ENCODE results near the gene PARD3B.

Gene PARD3B

DNA sequence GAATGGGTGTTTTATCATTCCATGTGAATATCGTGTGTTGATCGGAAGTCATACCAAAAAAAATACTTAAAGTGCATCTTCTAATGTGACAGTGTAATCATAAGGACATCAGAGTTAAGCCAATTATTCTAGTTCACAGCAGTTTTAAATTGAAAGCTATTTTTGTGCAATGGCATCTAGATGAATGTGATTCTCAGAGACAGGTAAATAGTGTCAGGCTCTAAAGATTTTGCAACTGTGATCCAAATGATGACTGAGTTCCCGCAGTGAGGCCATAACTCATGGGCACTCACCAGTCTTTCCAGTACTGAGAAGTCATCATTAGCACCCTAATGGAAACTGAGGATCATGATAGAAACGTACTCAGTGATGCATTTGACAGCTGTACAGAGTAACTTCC lies 542.6 kb downstream of the PARD3B start:
- TF ChIP-seq GATA2 (IDR thresholded peaks at IDR 0.05; ENCODE audit: low read depth, low read length) (no peak), GATA3 (IDR thresholded peaks at IDR 0.05; ENCODE audit: low read depth, low read length) (no peak)

DNA sequence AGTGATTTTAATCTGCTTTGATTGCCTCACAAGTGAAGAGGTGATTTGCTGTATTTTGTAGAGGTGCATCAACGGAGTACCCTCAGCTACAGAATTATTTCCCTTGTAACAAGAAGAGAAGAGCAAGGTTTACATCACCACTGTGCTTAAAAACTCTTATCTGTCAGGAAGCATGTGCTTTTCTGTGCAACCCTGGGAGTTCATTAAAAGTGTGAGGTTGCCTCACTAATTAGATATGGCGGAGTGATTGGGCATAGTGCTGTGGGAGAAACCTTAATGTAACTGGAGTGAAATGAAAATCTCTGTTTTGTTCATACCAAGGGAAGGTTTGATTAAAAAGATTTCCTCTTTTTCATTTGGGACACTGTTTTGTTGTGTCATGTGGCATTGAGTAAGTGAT lies 544.7 kb downstream of the PARD3B start:
- TF ChIP-seq GATA3 (IDR thresholded peaks at IDR 0.05; ENCODE audit: low read depth, low read length) (no peak), GATA2 (IDR thresholded peaks at IDR 0.05; ENCODE audit: low read depth, low read length) (no peak)

DNA sequence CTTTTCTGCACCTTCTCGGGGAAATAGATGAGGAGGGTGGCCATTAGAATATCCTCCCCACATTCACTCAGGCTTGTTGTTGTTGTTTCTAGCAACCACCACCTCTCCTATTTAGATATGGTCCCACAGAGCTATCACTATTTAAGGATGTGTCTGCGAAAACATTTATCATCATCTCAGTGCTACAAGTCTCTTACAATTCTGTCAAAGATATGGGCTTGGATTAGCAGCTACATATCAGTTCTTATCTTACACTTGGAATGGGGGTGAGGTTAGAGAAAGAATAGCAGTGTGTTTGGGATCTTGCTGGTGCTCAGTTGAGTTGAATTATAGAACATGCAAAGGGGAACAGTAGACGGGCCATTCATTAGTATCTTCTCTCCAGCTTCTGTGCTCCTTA lies 546.1 kb downstream of the PARD3B start:
- no peak for TF ChIP-seq GATA3 (IDR thresholded peaks at IDR 0.05; ENCODE audit: low read depth, low read length)
- TF ChIP-seq GATA2 (IDR thresholded peaks at IDR 0.05; ENCODE audit: low read depth, low read length): no peak

DNA sequence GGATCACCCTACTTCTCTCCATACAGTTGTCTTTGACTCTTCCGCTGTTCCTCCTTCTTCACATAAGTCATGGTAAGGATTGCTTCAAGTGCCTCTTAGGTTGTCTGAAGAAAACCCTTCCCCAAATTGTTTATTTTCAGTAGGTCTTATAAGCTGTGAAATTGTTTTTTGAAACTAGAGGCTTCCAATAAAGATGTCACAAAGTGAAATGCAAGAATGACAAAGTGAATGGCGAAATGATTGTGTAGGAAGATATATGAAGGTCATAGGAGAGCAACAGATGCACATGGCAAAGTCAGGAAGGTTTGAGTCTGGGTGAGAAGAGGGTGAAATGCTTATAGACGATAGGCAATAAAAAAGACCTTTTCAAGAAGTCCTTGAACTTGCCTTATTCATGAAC lies 548.8 kb downstream of the PARD3B start:
- TF ChIP-seq GATA2 (IDR thresholded peaks at IDR 0.05; ENCODE audit: low read depth, low read length) (no peak), GATA3 (IDR thresholded peaks at IDR 0.05; ENCODE audit: low read depth, low read length) (no peak)

- TF ChIP-seq GATA2 (IDR thresholded peaks at IDR 0.05; ENCODE audit: low read depth, low read length) (no peak), GATA3 (IDR thresholded peaks at IDR 0.05; ENCODE audit: low read depth, low read length) (no peak)
These were observed 558.4 kb downstream of the PARD3B start for GRCh38 chr2:205103699-205104098.

DNA sequence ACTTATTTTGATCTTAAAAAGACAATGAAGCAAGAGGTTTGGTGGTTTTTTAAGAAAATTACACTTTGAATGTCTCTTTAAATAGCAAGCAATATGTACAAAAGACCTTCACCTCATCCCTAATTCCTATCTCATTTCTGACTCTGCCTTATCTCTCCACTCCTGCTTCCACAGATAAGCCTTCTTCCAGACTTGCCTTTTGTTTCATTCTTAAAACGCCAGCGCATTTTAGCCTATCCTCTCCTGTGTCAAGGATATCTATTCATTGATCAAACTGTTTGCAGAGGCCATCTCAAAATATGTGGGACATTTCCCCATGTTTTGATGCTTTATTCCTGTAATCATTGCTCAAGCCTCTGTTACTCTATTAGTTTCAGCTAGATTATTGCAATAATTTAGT lies 562.5 kb downstream of the PARD3B start:
- TF ChIP-seq GATA2 (IDR thresholded peaks at IDR 0.05; ENCODE audit: low read depth, low read length) (no peak), GATA3 (IDR thresholded peaks at IDR 0.05; ENCODE audit: low read depth, low read length) (no peak)

DNA sequence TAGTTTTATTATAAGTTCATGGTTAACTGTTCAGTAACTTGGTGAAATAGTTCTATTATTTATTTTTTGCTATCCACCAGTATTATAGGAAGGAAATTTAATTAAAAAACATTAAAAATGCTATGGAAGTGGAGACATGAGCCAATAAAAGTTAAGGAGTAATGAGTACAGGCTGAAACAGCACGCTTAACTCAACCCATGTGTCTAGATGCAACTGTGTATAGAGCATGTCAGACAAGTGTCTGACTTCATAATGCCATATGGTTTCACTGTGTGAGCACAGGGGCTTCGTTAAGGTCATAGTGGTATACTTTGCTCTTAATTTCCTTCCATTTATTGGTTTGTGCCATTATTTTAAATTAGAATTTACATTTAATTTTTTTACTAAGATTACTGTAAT lies 570.2 kb downstream of the PARD3B start:
- TF ChIP-seq GATA3 (IDR thresholded peaks at IDR 0.05; ENCODE audit: low read depth, low read length): no peak

- no peak for TF ChIP-seq GATA2 (IDR thresholded peaks at IDR 0.05; ENCODE audit: low read depth, low read length)
- TF ChIP-seq GATA3 (IDR thresholded peaks at IDR 0.05; ENCODE audit: low read depth, low read length): no peak
These were observed 571.9 kb downstream of the PARD3B start for GRCh38 chr2:205117125-205117524.

DNA sequence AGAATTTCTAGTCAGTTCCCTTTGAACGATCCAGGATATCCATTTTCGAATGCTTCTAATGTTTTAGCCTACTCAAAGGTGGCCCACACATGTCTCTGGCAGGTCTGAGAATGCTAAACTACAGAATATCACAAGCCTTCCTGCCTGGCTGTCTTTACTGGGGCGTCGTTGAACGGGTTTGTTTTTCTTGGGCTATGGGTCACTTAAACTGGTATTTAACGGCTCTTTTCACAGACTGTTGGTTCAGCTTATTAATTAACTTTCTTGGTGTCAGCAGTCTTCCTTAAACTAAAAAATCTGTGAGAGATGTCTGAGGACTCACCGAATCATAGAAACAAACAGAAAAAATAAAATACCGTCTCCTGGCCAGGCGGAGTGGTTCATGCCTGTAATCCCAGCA lies 573.9 kb downstream of the PARD3B start:
- TF ChIP-seq GATA3 (IDR thresholded peaks at IDR 0.05; ENCODE audit: low read depth, low read length) (no peak), GATA2 (IDR thresholded peaks at IDR 0.05; ENCODE audit: low read depth, low read length) (no peak)

- TF ChIP-seq GATA3 (IDR thresholded peaks at IDR 0.05; ENCODE audit: low read depth, low read length): no peak
- TF ChIP-seq GATA2 (IDR thresholded peaks at IDR 0.05; ENCODE audit: low read depth, low read length): no peak
These were observed 583.5 kb downstream of the PARD3B start for GRCh38 chr2:205128726-205129125.

DNA sequence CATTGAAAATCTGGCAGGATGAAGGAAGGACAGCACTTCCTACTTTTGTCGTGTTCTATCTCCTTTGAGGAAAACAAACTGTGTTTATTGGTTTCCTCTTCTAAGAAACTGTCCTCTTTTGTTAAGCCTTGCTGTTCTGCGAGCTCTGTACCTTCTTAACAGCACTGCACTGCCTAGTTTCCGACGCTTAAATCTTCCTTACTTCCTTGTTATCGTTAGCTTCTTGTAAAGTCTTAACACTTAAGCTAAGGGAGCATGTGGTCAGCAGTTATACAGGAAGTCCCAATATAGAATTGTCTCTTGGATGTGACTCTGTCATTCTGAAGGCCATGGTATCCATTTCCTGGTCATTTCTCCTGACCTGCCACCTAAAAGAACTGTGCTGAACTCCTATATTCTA lies 584.3 kb downstream of the PARD3B start:
- no peak for TF ChIP-seq GATA3 (IDR thresholded peaks at IDR 0.05; ENCODE audit: low read depth, low read length)
- TF ChIP-seq GATA2 (IDR thresholded peaks at IDR 0.05; ENCODE audit: low read depth, low read length): no peak

DNA sequence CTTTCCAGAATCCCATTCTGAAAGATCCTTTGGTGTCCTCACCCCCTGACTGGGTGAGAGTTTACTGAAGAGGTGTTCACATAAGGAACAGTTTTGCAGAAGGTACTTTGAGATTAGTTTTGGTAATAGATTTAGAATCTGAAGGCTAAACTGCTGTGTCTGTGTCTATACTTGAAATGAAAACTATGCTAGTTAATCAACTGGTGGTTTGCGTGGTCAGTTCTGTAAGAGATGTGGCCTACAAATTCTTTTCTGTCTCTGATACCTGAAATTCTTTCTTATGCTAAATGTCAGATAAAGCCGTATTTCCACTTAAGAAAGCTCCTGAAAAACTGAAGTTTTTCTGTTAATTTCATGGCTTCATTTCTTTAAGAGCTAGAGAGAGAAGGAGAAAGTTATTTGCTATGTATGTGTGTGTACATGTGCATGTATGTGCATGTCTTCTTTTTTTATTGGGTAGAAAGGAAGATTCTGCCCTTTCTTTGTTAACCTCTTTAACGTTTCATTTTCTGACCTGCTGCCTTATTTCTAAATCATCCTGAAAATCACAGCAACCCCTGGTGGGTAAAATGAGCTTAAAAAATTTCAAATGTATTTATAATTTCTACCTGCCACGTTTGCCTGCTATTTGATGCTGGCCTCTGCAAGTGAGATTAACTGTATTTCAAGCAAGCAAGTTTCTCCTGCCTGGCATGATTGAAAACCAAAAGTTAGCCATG lies 585.0 kb downstream of the PARD3B start:
- TF ChIP-seq GATA2 (IDR thresholded peaks at IDR 0.05; ENCODE audit: low read depth, low read length) (no peak), GATA3 (IDR thresholded peaks at IDR 0.05; ENCODE audit: low read depth, low read length) (no peak)

DNA sequence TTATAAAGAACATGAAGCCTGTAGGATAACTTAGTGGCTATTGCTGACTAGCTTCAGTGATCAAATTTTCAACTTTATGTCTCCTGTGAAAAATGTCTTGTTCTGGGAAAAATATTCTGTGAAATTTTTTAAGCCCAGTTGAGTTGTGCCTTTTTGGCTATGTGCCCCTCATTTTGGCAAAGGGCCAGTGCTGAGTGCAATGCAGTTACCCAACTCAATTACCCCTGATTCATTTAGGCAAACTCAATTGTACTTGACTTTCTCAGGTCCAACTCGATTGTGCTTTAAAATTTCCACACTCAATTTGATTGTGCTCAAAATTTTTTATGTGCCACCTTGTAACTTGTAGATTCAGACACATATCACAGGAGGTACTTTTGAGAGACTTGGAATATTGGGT lies 588.3 kb downstream of the PARD3B start:
- TF ChIP-seq GATA3 (IDR thresholded peaks at IDR 0.05; ENCODE audit: low read depth, low read length): no peak
- TF ChIP-seq GATA2 (IDR thresholded peaks at IDR 0.05; ENCODE audit: low read depth, low read length): no peak

DNA sequence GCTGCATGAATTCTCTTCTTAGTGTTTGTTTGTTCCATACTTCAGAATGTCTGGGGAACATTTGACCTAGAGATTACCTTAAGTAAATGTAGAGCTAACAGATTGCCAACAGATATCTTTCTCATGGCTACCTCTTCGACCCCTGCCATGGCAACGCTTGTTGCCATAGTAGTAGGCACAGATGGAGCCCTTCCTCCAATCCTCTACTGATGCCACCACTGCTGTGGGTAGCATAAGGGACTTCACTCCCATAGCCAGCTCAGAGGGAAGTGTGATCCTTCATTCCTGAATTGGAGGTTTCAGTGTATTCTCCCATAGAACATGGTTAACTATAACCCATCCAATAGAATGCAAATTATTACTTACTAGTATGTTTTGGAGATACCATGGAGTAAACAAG lies 593.5 kb downstream of the PARD3B start:
- TF ChIP-seq GATA2 (IDR thresholded peaks at IDR 0.05; ENCODE audit: low read depth, low read length) (no peak), GATA3 (IDR thresholded peaks at IDR 0.05; ENCODE audit: low read depth, low read length) (no peak)

DNA sequence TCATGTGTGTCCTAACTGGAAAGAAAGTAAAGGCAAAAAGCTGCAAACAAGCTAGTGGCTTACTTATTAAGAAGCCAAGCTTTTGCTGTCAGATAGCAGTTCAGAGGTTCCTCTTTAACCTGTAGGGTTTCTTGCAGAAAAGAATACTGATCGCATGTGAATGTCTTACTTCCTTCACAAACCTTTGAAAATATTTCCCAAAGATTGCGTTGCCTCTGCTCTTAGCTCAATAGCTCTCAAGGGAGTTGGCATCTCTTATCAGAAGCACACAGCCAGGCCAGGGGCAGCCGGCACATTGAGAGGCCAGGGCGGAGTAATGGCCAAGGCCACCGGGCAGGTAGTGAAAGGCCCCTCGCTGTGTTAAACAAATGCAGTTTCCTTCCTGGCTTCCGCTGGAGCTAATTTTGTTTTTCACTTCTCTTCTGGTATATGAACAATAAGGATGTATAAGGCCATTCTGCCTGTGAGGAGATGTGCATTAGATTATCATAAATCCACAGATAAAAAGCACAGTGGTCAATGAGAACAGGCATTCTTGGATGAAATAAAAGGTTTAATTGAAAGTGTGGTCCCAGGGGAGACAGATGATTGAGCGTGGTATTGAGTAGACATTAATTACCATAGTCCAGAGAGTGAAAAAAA lies 594.7 kb downstream of the PARD3B start:
- TF ChIP-seq GATA2 (IDR thresholded peaks at IDR 0.05; ENCODE audit: low read depth, low read length) (no peak), GATA3 (IDR thresholded peaks at IDR 0.05; ENCODE audit: low read depth, low read length) (no peak)

Measured in SH-SY5Y (cell line).